ENCODE data around the gene LIN52.
"Not testable (repeated sequence)": the region's sequence is repeated elsewhere in the genome, so short reads cannot be mapped to it uniquely, and the experiment has no call there.

Gene LIN52

GRCh38 chr14:74109369-74109768, 24.6 kb downstream of the LIN52 start:
- DNase-seq (ENCODE audit: low read depth in 2 of 2) = no peak

- DNase-seq (ENCODE audit: low read depth in 2 of 2) = not testable (repeated sequence)
Measured at GRCh38 chr14:74111395-74112216, 26.9 kb downstream of the LIN52 start.

GRCh38 chr14:74125487-74125886, 40.7 kb downstream of the LIN52 start:
- DNase-seq (ENCODE audit: low read depth in 2 of 2) = not testable (repeated sequence)

- DNase-seq (ENCODE audit: low read depth in 2 of 2) = no peak
Measured at GRCh38 chr14:74126315-74127013, 41.7 kb downstream of the LIN52 start.

- DNase-seq (ENCODE audit: low read depth in 2 of 2) = no peak
Measured at GRCh38 chr14:74127634-74128033, 42.9 kb downstream of the LIN52 start.

- DNase-seq (ENCODE audit: low read depth in 2 of 2) = no peak
Measured at GRCh38 chr14:74133833-74134481, 49.2 kb downstream of the LIN52 start.

GRCh38 chr14:74134484-74134883, 49.7 kb downstream of the LIN52 start:
- no peak for DNase-seq (ENCODE audit: low read depth in 2 of 2)

GRCh38 chr14:74135426-74135825, 50.7 kb downstream of the LIN52 start:
- no peak for DNase-seq (ENCODE audit: low read depth in 2 of 2)

- no peak for DNase-seq (ENCODE audit: low read depth in 2 of 2)
Measured at GRCh38 chr14:74140374-74140850, 55.7 kb downstream of the LIN52 start.

GRCh38 chr14:74141703-74142102, 56.9 kb downstream of the LIN52 start:
- DNase-seq (ENCODE audit: low read depth in 2 of 2) = no peak

- DNase-seq (ENCODE audit: low read depth in 2 of 2) = no peak
Measured at GRCh38 chr14:74142523-74142922, 57.8 kb downstream of the LIN52 start.

- DNase-seq (ENCODE audit: low read depth in 2 of 2) = no peak
Measured at GRCh38 chr14:74144789-74145188, 60.0 kb downstream of the LIN52 start.

GRCh38 chr14:74147571-74147970, 62.8 kb downstream of the LIN52 start:
- no peak for DNase-seq (ENCODE audit: low read depth in 2 of 2)

GRCh38 chr14:74148705-74149104, 63.9 kb downstream of the LIN52 start:
- no peak for DNase-seq (ENCODE audit: low read depth in 2 of 2)

- no peak for DNase-seq (ENCODE audit: low read depth in 2 of 2)
Measured at GRCh38 chr14:74155287-74155686, 70.5 kb downstream of the LIN52 start.

GRCh38 chr14:74155749-74156148, 71.0 kb downstream of the LIN52 start:
- no peak for DNase-seq (ENCODE audit: low read depth in 2 of 2)

- DNase-seq (ENCODE audit: low read depth in 2 of 2) = no peak
Measured at GRCh38 chr14:74160763-74161162, 76.0 kb downstream of the LIN52 start.

GRCh38 chr14:74161526-74162158, 76.9 kb downstream of the LIN52 start:
- no peak for DNase-seq (ENCODE audit: low read depth in 2 of 2)

- no peak for DNase-seq (ENCODE audit: low read depth in 2 of 2)
Measured at GRCh38 chr14:74169906-74170305, 85.2 kb downstream of the LIN52 start.

GRCh38 chr14:74176400-74176793, 91.6 kb downstream of the LIN52 start:
- no peak for DNase-seq (ENCODE audit: low read depth in 2 of 2)

- DNase-seq (ENCODE audit: low read depth in 2 of 2) = no peak
Measured at GRCh38 chr14:74179856-74180255, 95.1 kb downstream of the LIN52 start.
